Activated CD4-positive, CD25-positive, alpha-beta regulatory T cell treated with anti-CD3 and anti-CD28 coated beads, Interleukin-2, amount 50 U/mL, for 16 hours (primary cell): Measurements from ENCODE around the gene CCDC170.

ENCODE experiments used
- DNase-seq: peaks from one replicate; pipeline ENCODE4 v3.0.0-alpha.2; 2020; ENCODE audit warnings: low read depth, low spot score

CCDC170 gene

DNA sequence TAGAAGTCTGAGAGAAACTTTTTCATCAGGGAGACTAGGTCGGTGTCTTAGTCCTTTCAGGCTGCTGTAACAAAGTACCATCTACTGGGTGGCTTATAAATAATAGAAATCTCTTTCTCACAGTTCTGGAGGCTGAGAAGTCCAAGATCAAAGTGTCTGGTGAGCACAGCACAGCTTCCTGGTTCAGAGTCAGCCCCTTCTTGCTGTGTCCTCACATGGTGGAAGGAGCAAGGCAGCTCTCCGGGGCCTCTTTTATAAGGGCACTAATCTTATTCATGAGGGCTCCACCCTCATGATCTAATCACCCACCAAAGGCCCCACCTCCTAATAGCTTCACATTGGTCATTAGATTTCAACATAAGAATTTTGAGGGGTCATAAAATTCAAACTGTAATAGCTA, 122.8 kb downstream of the CCDC170 start:
- no peak for DNase-seq

DNA sequence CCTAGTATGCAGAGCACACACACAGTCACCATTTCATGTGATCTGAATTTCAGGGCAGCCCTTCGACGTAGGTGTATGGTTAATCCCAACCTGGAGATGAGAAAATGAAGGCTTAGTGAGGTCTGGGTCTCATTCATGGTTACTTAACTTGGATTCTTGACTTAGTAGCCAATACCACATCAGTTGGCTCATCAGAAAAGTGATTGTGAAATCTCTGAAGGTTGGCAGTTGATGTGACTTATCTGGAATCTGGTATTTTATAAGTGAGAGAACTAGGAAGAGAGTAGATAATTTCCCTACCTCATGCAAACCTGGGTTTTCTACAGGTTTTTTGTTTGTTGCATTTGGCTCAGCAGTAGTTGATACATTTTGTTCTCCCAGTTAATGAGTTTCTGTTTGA, 123.7 kb downstream of the CCDC170 start:
- no peak for DNase-seq

DNA sequence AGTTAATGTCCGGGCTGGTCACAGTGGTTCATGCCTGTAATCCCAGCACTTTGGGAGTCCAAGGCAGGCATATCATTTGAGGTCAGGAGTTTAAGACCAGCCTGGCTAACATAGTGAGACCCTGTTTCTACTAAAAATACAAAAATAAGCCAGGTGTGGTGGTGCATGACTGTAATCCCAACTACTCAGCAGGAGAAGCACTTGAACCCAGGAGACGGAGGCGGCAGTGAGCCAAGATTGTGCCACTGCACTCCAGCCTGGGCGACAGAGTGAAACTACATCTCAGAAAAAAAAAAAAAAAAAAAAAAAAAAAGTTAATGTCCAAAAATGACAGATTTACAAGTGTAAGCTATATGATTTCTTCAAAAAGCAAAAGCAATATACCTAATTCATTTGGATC, 124.9 kb downstream of the CCDC170 start:
- no peak for DNase-seq

DNA sequence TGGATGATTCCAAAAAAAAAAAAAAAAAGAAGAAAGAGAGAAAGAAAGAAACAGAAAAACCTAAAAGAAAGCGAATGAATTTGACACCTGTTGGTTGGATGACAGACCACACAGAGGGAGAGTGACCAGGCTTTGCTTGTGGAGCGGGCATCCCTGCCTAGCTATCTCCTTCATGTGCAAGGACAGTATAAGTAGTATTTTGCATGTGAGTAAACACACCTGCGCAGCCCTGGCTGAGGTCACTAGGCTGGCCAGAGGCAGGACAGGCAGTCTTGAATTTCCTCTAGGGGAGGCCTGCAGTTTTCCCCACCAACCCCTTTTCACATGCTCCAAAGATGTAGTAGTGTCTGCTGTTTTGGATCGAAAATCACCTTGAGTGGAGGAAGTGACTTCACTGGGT, 126.4 kb downstream of the CCDC170 start:
- no peak for DNase-seq

DNA sequence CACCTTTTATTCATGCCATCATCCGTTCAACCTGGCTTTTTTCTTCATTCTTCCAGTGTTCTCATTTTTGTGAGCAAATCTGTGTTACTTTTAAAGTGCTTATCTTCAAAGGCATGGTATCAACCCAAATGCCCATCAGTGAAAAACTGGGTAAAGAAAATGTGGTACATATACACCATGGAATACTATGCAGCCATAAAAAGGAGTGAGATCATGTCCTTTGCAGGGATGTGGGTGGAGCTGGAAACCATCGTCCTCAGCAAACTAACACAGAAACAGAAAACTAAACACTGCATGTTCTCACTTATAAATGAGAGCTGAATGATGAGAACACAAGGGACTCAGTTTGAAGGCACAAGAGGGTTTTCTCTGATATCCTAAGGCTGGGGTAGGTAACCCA, 130.3 kb downstream of the CCDC170 start:
- DNase-seq: no peak

DNA sequence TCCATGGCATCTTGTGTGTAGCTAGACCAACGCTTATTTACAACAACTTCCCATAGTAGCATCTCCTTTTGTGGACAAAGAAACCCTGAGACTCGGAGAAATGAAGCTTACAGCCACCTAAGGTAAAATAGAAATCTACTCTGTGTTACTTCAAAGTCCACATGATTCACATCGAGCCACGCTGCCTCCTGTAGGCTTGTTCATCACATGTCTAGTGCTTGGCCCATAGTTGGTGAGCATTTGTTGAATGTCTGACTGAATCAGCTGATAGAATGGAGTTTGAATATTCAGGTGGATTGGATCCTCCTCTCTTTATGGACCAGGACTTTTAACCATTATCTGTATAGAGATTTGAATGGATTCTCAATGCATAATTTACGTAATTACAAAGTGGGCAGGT, 130.7 kb downstream of the CCDC170 start:
- DNase-seq: no peak

DNA sequence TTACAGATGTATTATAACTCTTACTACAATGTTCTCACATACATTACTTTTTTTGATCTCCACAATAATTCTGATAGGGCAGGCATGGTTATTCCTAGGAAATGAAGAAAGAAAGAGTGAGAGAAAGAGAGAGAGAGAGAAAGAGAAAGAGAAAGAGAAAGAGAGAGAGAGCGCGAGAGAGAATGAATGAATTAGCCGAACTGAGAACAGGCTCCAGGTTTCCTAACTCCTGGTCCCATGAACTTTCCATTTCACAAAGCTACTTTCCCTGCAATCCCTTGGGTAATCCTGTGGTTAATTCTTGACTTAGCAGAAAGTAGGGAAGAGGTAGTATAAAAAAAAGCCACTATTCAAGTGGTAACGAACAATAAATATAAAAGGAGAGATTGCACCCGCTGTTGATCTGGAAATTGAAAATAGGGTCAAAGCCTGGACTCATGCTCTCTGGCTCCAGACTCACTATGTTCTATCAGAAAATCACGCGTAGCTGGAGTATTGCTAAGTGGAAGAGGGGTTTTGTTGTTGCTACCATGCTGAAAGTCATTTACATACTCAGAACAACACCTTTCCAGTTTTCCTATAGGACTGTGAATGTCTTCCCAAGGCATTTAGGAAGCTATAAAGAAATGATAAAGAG, 131.2 kb downstream of the CCDC170 start:
- no peak for DNase-seq

DNA sequence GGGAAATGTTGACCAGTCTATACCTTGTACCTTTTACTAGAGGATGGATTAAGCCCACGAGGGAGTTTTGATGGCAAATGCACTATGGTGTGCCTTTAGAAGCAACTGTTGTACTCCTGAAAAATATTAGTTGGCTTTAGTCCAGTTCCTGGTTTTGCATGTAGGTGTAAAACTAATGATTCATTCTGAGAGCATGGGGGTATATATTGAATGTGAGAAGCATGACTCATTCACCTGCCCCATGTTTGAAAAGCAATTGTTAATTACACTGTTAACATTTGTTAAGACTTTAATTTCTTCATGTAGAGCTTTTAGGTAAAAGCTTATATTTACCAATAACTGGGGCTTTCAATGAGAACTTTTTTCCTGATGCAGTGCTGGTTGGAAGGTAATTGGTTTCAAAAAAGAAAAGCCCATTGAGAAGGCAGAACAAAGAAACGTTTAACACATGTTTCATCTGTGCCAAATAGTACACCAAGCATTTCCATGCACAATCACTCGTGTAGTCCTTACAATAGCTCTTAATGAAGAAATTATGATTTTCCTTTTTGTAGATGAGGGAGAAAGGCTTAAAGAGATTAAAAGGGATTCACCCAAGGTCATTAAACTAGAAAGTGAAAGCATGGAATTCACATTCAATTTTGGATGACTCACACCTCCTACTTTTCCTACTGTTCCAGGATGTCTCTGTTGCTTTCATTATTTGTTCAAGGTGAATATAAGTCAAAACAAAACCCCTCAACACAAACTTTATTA, 134.1 kb downstream of the CCDC170 start:
- DNase-seq: no peak

DNA sequence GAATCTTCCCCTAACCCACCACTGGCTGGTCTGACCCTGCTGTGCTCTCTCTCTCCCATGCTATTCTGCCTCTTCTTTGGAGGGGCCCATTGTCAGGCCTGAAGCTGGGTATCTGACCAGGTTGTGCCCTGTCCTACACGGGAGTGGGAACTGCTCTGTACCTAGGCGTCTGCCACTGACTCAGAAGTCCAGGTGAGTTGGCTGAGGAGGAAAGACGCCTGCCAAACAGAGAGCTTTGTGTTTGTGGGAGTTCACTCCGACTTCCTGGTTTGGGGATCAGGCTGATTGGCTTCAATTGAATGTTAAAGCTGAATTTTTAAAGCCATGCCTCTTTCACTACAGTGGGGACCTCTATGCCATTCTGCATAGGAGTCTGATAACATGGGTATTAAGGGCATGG, 136.0 kb downstream of the CCDC170 start:
- no peak for DNase-seq

DNA sequence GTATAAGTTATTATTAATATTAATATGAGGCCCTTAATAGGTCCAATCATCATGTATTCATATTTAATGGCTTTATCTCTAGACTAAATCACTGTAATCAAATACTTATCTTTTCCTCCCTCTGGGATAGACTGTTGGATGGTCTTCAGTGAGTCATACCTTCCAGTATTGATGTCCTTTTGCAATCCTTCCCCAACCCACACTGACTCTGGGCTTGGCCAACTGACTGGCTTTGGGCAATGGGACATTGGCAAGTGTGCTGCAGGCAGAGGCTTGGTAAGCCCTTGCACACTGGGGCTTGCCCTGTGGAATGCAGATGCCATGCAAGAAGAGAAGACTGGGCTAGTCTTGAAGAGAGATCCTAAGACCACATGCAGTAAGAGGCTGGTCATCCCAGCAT, 136.6 kb downstream of the CCDC170 start:
- DNase-seq: no peak

DNA sequence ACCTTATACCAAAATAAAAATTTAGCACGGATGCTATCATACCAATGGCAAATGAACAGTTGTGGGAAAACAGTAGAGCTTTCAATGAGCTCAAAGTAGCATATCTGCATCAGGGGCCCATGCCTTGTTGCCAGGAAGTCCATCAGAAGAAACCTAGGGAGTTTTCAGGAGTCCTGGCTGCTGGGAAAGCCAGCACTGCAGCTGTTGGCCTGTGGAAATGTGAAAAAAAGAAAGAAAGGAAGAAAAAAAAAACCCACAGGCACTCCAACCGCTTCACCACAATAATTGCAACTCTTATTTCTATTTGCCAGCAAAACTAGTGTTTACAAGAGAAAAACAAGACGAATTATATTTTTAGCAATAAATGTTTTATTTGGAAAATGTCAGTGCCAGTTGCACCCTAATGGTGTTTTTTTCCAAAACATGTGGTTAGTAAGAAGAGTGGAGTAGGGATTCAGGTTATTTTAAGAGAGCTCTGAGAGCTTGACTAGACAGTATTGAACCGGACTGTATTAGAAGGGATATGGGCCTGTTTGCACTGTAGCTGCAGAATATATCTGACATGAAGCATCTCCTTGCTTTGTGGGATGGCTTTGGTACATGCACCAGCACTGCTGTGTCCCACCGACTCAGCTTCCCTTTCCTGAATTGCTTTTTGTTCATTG, 137.3 kb downstream of the CCDC170 start:
- no peak for DNase-seq

DNA sequence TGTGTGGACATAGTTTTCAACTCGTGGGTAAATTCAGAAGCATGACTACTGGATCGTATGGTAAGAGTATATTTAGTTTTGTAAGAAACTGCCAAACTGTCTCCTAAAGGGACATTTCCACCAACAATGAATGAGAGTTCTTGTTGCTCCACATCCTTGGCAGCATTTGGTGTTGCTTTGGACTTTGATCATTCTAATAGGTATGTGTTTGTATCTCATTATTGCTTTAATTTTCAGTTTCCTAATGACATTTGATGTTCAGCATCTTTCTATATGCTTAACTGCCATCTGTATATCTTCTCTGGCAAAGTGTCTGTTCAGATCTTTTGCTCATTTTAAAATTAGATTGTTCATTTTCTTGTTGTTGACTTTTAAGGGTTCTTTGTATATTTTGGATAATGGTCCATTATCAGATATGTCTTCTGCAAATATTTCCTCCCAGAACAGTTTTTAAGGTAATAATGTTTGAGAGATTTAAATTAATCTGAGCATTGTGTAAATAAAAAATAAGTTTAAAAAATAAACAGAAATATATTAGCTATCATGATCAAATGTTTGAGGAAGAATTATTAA, 138.7 kb downstream of the CCDC170 start:
- DNase-seq: no peak

DNA sequence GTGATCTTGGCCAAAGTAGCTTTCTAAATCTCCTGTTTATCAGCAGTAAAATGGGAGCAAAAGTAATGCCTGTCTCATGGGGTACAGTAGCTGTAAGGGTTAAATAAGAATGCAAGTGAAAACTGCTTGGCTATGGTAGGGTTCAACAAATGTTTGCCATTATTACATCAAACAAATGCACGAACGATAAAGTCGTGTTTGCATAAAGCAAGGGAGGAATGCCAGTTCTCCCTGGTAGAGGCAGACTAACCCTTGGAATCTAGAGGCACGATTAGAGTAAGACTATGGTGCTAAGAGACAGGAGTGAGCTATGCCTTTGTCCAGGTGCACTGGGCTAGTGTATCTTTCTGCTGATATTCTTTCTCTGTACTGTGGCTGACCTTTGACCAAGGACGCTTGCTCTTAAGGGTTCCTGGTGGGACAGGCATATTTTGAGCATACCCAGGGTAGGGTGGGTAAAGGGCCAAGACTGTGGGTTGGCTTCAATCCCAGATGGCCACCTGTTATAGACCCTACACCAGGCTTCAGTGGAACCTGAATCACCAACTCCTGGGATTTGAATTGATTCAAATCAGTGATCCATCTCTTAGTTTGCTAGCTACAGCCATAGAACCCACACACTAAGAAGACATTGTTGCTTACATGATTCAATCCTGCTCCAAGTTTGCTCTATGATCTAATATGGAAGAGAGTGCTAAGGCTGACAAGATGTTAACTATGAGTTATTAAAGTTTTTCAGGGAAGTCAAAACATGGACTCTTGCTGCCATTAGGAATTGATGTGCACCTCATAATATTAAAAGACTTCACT, 139.9 kb downstream of the CCDC170 start:
- DNase-seq: no peak

DNA sequence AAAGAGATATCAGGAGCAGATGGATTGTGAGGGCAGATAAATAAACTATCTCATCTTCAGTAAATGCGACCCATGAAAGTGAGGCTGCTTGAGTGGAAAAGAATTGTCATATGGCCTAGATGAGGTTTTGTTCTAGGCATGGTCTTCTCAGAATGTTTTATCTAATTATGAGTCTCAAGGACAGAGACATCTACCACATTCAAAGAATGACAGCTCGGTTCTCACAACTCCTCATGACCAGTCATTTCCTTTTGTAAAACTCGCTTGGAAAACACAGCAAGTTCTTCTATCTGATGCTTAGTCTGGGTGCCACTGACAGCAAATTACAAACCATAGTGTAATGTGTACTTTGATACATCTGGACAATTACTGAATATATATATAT, 140.5 kb downstream of the CCDC170 start:
- no peak for DNase-seq

DNA sequence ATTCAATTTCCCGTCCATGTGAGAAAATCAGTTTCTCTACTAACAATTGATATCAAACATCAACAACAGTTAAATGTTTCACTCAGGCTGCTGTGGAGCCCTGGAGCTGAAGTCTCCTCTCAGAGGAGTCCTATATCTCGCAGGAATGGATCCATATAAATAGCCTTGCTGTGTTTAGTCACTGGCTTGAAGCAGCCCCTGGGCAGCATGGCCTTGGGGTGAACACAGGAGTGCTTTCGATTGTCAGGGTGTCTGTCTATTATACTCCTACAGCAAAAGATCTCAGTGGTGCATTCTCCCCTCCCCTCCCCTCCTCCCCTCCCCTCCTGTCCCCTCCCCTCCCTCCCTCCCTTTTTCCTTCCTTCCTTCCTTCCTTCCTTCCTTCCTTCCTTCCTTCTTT, 141.9 kb downstream of the CCDC170 start:
- DNase-seq: no peak

DNA sequence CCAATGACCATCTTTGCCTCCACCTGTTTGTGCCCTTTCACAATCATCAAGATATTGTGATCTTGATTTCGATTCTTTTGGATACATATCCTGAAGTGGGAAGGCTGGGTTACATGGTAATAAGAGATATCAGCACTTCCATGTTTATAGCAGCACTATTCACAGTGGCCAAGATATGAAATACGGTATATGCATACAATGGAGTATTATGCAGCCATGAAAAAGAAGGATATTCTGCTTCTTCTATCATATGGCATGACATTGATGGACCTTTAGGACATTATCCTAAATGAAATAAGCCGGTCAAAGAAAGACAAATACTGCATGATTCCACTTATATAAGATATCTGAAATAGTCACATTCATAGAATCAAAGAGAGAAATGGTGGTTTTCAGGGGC, 144.0 kb downstream of the CCDC170 start:
- DNase-seq: no peak

DNA sequence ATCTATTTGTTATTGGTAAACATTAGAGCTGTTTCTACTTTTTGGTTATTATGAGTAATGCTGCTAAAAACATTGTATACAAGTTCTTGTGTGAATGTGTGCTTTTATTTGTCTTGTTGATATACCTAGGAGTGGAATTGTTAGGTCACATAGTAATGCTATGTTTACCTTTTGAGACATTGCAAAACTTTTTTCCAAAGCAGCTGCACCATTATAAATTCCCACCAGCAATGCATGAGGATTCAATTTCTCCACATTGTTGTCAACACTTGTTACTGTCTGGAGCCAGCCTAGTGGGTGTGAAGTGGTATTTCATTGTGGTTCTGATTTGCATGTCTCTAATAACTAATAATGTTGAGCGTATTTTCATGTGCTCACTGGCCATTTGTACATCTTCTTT, 145.9 kb downstream of the CCDC170 start:
- DNase-seq: no peak

DNA sequence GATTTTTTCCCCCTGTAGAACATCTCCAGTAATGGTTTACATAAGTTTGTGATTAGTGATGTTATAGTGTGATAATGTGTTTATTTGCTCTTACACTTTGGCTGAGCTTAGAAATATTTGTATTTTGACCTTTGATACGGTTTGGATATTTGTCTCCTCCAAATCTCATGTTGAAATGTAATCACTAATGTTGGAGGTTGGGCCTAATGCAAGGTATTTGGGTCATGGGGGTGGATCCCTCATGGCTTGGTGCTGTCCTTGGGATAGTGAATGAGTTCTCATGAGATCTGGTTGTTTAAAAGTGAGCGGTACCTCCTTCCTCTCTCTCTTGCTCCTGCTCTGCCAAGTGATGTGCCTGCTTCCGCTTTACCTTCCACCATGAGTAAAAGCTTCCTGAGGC, 147.2 kb downstream of the CCDC170 start:
- no peak for DNase-seq

DNA sequence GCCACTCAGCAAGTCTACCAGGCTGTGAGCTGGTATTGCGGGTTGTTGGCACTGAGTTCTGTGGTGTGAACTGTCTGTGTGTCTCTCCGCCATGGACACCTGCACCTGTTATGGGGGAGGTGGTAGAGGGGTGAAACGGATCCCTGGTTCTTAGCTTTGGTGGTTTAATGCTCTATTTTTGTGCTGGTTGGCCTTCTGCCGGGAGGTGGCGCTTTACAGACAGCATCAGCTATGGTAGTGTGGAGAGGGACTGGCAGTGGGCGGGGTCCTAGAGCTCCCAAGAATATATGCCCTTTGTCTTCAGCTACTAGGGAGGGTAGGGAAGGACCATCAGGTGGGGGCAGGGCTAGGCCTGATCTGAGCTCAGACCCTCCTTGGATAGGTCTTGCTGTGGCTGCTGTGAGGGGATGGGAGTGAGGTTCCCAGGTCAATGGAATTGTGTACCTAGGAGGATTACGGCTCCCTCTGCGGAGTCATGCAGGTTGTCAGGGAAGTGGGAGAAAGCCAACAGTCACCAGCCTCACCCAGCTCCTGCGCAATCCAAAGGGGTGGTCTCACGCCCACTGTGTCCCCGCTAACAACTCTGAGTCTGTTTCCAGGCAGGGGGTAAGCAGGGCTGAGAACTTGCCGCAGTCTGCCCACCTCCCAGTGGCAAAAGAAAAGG, 154.3 kb downstream of the CCDC170 start:
- no peak for DNase-seq

DNA sequence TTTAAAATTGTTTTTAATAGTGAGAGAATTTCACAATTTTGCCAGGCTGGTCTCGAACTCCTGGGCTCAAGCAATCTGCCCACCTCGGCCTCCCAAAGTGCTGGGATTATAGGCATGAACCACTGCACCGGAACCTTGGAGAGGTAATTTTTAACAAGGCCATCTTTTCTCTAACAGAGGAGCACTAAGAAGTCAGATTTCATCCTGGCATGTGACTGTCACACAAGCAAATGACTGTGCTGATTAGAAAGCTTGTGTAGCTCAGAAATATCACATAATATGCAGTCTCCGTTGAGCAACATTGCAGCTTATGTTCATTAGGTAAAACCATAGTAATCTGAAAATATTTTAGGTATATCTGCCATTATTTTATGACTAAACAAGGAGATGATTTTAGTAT, 156.0 kb downstream of the CCDC170 start:
- DNase-seq: no peak

DNA sequence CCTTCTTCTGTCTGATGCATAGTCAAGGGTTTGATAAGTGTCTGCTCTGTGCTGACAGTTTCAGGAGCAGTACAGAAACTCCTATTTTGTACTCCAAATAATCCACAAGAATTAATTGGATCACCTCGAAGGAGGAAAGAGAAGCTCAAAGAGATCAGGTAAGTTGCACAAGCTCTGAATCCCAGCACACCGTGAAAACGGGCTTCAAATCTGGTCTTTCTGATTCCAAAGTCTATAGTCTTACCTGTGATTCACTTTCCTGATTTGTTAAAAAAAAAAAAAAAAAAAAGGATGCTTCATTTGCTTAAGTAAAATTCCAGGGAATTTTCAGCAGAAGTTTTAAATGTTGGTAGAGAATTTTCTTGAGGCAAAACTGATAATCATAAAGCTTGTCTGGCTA, 157.8 kb downstream of the CCDC170 start:
- DNase-seq: no peak
